DND-41 (cell line): Measurements from ENCODE around the gene GBP3.

ENCODE experiments used
- CTCF ChIP-seq: IDR thresholded peaks from 2 replicates; pipeline ENCODE4 v1.5.1; 2012; ENCODE audit warnings: borderline replicate concordance, low read length, moderate library complexity, mild to moderate bottlenecking; ENCODE audit not compliant: poor library complexity, severe bottlenecking; ENCODE audit errors: extremely low read depth
- EZH2 ChIP-seq: IDR thresholded peaks from 3 replicates; pipeline ENCODE4 v1.6.1; 2012; ENCODE audit warnings: borderline replicate concordance, low read depth, mild to moderate bottlenecking, moderate library complexity, low read length, inconsistent platforms; ENCODE audit not compliant: severe bottlenecking

- no peak for TF ChIP-seq CTCF
- no peak for TF ChIP-seq EZH2
Observed at GRCh38 chr1:88985692-88986091, 37.0 kb downstream of the GBP3 start.
